Measurements from ENCODE around the gene HOXD10.

HOXD10 gene

DNA sequence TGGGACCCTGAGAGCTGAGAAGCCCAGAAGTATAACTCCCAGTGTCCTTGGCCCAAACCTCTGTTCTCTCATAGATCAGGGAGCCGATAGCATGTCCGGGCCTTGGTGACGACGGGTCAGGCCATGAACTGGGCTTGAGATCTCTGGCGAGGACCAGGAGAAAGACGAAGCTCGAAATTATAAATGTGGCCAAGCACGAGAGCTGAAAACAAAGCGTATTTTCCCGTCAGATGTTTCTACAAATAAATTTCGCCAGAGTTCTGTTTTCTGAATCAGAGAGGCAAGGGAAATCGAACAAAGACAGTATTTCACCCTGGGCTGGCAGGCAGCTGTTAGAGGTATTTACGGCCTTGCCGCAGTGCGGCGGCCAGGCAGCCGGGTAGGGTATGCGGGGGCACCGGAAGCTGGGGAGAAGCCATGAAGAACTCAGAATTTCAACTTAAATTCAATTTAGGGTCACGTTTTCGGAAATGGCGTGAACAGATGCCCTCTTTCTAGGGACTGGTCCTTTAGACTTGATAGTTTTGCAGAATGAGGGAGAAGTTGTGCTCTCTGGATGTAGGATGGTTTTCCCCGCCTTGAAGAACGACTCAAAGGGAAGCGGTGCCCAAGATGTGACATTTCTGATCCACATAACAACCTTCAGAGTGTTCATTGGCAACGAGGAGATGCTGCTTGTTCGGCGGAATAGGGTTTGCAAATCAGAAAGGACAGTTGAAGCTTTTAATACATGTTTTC, 22.5 kb downstream of the HOXD10 start:
- TF ChIP-seq, protein P1, sequence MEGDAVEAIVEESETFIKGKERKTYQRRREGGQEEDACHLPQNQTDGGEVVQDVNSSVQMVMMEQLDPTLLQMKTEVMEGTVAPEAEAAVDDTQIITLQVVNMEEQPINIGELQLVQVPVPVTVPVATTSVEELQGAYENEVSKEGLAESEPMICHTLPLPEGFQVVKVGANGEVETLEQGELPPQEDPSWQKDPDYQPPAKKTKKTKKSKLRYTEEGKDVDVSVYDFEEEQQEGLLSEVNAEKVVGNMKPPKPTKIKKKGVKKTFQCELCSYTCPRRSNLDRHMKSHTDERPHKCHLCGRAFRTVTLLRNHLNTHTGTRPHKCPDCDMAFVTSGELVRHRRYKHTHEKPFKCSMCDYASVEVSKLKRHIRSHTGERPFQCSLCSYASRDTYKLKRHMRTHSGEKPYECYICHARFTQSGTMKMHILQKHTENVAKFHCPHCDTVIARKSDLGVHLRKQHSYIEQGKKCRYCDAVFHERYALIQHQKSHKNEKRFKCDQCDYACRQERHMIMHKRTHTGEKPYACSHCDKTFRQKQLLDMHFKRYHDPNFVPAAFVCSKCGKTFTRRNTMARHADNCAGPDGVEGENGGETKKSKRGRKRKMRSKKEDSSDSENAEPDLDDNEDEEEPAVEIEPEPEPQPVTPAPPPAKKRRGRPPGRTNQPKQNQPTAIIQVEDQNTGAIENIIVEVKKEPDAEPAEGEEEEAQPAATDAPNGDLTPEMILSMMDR (conservative IDR thresholded peaks at IDR 0.05), result no peak
- no peak for TF ChIP-seq ZFX (IDR thresholded peaks at IDR 0.05)

DNA sequence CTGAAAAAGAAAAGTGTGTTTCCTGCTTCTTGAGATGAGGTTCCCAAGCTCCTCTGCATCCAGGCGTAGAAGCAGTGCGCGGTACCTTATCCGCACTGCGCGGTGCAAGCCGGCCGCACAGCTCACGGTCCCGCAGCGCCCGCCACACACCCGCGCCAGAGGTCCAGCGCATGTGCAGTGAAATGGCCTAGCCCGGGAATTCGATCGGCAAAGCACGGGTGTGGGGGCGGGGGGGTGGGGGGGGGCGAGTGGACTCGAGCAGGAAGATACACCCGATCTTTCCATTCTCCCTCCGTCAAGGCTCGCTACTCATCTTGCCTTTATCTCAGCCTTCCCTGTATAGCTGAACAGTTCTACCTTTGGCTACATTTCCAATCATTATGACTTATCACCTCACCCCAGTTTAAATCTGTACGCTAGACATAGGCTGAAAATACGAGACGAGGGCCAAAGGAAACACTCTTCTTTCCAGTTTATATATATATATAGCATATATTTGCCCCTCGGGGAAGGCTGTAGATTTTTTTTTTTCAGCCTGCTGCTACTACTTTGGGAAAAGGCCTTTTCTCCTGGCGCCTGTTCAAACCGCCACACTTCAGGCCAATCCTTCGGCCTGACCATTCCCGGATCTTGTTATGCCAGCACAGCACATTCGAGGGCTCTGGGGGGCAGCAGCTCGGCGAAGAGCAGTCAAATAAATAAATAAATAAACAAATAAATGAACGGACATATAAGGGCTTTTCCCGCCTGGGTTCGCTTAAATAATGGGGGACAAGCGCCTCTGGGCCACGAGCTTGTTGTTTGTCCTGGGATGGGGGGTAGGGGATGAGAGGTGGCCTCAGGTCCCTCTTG, 23.3 kb downstream of the HOXD10 start:
- TF ChIP-seq, protein P1 (conservative IDR thresholded peaks at IDR 0.05), result no peak
- no peak for TF ChIP-seq ZFX (IDR thresholded peaks at IDR 0.05)
- no peak overlapping the region for H3K27ac ChIP-seq

More for the DNA sequence above, 22.5 kb downstream of the HOXD10 start:
- H3K27ac ChIP-seq, result no peak overlapping the region

DNA sequence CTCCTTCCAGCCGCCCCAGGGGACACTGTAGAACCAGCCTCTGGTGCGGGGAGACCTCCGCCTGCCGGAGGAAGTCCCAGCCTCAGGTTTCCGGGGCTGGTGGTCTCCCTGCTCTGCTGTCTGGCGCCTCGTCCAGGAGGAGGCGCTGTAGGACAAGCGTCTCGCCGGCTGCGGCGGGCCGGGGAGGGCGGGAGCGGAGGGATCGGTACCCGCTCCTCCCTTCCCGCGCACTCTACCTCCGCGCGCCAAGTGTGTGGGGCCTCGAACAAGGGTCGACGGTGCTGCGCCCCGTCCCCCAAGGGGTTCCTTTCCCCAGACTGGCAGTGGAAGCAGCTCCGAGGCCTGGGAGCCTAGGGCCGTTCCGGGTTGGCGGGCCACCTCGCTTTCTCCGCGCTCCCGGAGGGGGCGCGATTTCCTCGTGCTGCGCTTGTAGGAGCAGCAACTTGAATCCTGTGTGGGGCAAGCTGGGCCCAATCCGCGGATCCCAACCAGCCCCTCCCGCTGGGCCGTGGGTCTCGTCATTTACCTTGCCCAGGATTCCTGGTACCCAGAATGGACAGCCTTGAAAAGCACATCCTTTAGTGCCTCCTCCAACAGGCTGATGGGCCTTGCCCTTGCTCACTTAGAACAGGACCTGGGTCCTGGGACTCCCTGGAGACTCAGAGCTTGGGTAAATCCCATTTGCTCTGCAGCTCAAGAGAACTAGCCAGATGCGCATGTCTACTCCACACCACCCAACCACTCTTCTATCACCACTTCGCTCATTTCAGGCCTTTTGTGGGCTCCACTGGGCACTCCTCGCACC, 24.1 kb downstream of the HOXD10 start:
- H3K27ac ChIP-seq, result no peak overlapping the region
- TF ChIP-seq, protein P1 (conservative IDR thresholded peaks at IDR 0.05), result peak; percentile 94
- TF ChIP-seq ZFX (IDR thresholded peaks at IDR 0.05), result no peak

DNA sequence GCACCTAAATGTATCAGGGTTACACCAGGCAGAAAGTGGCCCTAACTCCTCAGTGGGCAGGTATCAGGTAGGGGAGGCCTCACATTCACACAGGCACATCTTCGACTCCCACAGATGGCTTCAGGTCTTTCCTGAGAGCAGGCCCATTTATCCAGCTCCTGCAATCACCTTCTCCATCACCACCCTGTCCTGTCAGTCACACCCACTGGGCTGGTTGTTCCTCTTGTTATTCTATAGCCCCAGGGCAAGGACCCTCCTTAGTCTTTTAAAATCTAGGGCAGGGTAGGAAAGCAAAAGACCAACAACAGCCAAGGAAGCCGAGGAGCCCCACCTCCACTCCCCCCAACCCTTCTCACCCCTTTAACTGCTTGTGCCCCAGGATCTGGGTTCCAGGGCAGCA, 25.7 kb downstream of the HOXD10 start:
- TF ChIP-seq, protein P1 (conservative IDR thresholded peaks at IDR 0.05), result no peak
- no peak for TF ChIP-seq ZFX (IDR thresholded peaks at IDR 0.05)
- no peak overlapping the region for H3K27ac ChIP-seq

DNA sequence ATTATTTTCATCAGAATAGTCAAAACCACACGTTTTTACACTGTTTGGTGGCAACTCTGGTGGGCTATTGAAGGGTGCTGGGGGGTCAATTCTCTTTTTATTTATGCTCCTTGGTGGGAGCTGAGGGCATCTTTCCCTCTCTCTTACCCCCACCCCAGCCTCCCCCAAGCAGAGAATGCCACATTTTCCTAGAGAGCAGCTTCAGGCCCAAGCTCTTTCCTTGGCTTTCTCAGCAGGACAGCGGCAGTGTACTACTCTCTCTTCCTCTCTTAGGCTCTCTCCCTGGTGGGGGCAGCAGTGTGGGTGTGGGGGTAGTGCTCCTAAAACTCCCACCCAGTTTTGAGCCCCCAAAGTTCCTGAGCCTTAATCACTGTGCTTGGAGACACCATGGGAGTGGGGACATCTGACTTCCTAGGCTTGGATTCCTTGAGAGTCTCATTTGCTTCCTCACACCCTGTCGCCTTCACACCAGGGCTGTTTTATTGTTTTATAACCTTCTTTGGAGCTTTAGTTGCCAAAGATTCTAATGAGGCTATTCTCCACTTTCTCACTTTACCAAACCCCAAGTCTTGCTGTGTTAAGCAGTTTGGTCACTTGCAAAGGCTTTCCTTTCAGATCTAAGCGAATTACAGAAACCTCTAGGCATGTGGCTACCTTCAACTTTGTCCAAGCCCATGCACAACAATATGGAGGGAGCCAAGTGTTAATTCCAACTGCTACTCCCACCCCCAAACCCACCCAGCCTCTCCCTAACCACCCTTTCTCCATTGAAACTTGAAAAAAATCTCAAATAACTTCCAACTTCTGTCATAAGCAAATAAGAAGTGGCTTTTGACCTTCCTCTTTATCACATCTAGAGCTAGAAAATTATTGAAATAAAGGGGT, 28.7 kb downstream of the HOXD10 start:
- H3K27ac ChIP-seq, result no peak overlapping the region
- no peak for TF ChIP-seq ZFX (IDR thresholded peaks at IDR 0.05)
- TF ChIP-seq, protein P1 (conservative IDR thresholded peaks at IDR 0.05), result no peak

DNA sequence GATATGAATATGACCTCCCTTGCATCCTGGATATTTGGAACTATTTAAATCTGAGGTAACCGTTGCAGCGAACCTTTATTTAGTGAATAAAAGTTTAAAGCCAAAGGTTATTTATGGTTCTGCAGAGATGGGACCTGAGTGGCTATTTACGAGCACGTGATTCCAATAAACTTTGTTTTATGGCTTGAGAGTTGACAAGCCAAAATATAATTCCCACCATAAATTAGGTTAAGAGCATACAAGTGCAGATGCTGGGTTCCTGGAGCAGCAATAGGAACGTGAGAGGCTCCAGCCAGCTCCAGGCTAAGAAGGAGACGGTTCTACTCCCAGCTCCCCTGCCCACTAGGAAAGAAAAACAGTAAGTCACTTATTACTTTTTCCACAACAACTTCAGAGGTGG, 29.5 kb downstream of the HOXD10 start:
- TF ChIP-seq, protein P1 (conservative IDR thresholded peaks at IDR 0.05), result no peak
- TF ChIP-seq ZFX (IDR thresholded peaks at IDR 0.05), result no peak
- H3K27ac ChIP-seq, result no peak overlapping the region
